Esophagus muscularis mucosa (tissue), 4 donors: ENCODE measurements around the gene RBX1.

Source experiments
- CTCF ChIP-seq, 3 experiments: fragments of 200-600 bp in 2 of 3; fragments of 450-650 bp in 1 of 3; sonication (generic) in 2 of 3; IDR thresholded peaks; one replicate each; pipeline ENCODE4 v1.5.1; 2017 to 2019; ENCODE audit warnings: antibody characterized with exemption in 3 of 3, mild to moderate bottlenecking in 2 of 3, moderate library complexity in 1 of 3
- EP300 ChIP-seq: sonication (generic); formaldehyde crosslinking; IDR thresholded peaks from one replicate; pipeline ENCODE4 v1.6.1; 2017; ENCODE audit warnings: antibody characterized with exemption
- POLR2A ChIP-seq: fragments of 450-650 bp; IDR thresholded peaks from one replicate; pipeline ENCODE4 v1.6.1; 2017; ENCODE audit warnings: antibody characterized with exemption, moderate library complexity, mild to moderate bottlenecking, low read depth
- POLR2AphosphoS5 ChIP-seq, 2 donors: sonication (generic); formaldehyde crosslinking; IDR thresholded peaks; one replicate each; pipeline ENCODE4 v1.6.1; 2017; ENCODE audit warnings: antibody characterized with exemption in 2 of 2

GRCh38 chr22:41001722-41002122 is 50.5 kb downstream of the RBX1 start:
- TF ChIP-seq CTCF (IDR thresholded peaks at IDR 0.05) = no peak
- no peak for TF ChIP-seq EP300
- no peak for TF ChIP-seq POLR2A
- no peak for TF ChIP-seq POLR2AphosphoS5 (IDR thresholded peaks at IDR 0.05)
